GM12874 (cell line): ENCODE measurements around the gene LDLRAD4.

ENCODE experiments used
- CTCF ChIP-seq: IDR thresholded peaks from 2 replicates; pipeline ENCODE4 v1.5.1; 2011; ENCODE audit warnings: low read depth, mild to moderate bottlenecking, control low read depth, low read length, moderate library complexity; ENCODE audit not compliant: insufficient read depth

LDLRAD4 gene

DNA sequence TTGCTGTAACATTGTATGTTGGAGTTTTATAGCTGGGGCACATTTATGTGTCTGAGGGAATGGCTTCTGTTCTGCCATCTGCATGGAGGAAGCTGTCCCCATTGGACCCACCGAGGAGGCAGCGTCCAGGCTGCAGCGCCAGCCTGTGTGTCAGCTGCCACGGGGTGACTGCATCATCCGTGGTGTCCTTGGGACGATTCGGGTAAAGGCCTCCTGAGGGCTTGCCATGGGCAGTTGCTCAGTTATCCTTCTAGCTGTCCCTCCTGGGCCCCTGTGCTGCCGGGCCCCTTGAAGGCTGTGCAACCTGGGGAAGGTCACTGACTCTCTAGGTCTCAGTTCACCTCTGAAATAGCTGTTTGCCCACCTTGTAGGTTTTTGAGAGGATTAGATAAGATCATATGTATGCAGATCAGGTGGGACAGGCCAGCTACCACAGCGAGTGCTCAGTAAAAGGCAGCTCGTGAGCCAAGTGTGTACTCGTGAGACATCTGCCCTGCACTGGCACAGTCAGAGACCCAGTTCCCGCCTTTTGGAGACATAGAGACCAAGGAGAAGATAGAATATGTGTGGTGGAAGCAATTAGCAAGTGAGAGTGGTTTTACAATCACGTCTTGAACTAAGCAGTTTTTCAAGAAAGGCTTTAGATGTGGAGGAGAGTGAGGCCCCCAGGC is 10.6 kb downstream of the LDLRAD4 start:
- TF ChIP-seq CTCF: no peak

DNA sequence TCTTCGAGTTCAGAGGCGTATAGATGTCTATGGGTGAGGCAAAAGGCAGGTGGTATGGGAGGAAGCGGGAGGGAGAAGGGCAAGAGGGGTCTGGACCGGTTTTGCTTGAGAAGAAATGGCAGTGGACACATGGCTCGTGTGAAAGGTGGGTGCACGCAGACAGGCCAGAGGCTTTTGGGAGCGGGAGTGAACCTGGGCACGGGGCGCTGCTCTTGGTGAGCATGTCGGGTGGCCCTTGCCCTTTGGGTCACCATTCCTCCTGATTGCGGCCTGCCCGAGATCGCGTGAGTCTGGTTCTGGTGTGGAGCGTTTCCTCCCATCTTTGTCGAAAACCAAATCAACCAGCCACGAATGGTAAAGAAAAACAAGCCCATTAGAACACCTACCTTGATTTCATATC is 12.6 kb downstream of the LDLRAD4 start:
- TF ChIP-seq CTCF: no peak

- TF ChIP-seq CTCF: no peak
These were observed 13.7 kb downstream of the LDLRAD4 start for GRCh38 chr18:13232086-13232917.

GRCh38 chr18:13232971-13233786 is 14.6 kb downstream of the LDLRAD4 start:
- no peak for TF ChIP-seq CTCF

GRCh38 chr18:13233787-13234783 is 15.5 kb downstream of the LDLRAD4 start:
- no peak for TF ChIP-seq CTCF

DNA sequence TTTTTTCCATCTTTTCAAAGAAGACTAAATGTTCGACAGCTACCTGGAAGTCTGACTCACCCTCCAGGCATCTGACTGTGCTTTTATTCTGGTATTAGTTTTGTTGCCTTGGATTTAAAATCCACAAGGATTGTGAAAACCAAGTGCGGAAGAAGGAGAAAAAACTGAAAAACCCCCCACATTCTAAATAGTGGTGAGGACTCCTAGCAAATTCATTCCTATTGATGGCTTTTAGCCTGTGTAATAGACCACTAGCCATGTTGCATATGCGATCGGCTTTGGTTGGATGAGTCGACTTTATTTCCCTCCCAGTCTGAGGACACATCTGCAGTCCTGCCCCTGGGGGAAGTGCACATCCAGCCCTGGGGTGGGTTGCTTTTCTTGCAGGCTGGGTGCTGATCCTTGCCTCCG is 16.9 kb downstream of the LDLRAD4 start:
- TF ChIP-seq CTCF: no peak
